Ectodermal cell (in vitro differentiated cells): ENCODE measurements around the gene CCDC91.

ENCODE experiments used
- H3K27ac ChIP-seq: 2 replicates; pipeline ENCODE4 v1.7.0; 2013; ENCODE audit warnings: mild to moderate bottlenecking, low read depth, low read length; ENCODE audit not compliant: insufficient read depth, poor library complexity, severe bottlenecking
- H3K27me3 ChIP-seq: 2 replicates; pipeline ENCODE4 v1.7.0; 2013; ENCODE audit warnings: mild to moderate bottlenecking, low read length; ENCODE audit not compliant: insufficient read depth, control insufficient read depth, poor library complexity, severe bottlenecking
- H3K36me3 ChIP-seq: one replicate; pipeline ENCODE4 v1.7.0; 2013; ENCODE audit warnings: low read length; ENCODE audit not compliant: control insufficient read depth, insufficient read depth
- H3K4me1 ChIP-seq: one replicate; pipeline ENCODE4 v1.7.0; 2013; ENCODE audit warnings: low read length; ENCODE audit not compliant: control insufficient read depth, insufficient read depth
- H3K4me3 ChIP-seq: 2 replicates; pipeline ENCODE4 v1.7.0; 2013; ENCODE audit warnings: low read depth, low read length, control low read depth; ENCODE audit not compliant: insufficient read depth
- H3K9me3 ChIP-seq: 2 replicates; pipeline ENCODE4 v1.7.0; 2013; ENCODE audit warnings: mild to moderate bottlenecking, low read length, moderate library complexity; ENCODE audit not compliant: control insufficient read depth
- WGBS, 2 experiments: methylation state at CpG; one replicate each; pipeline ENCODE4 v1.1.7; 2013; ENCODE audit warnings: missing lambda C conversion rate in 2 of 2; 5-methylcytosine and 5-hydroxymethylcytosine counted together

CCDC91 gene

DNA sequence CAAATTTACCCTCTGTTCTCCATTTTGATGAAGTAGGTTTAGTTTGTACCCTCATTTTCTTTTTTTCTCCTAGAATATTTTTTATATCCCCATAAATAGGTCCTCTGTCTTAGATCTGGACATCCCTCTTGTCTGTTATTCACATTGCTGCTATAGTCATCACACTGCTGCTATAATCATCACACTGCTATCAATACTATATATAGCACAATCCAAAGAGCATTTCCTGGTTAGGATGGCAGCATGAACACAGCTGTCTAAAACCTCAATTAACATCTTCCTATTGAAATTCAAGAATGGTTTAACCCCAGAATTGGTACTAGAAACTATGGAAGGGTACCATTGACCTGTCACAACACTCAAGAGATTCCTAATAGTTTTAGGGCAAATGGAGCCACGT lies 27.6 kb upstream of the CCDC91 start:
- Histone ChIP-seq H3K4me1 (no peaks in the 10 kb centered on the region), H3K4me3 (no peak overlapping the region), H3K27ac (no peak overlapping the region), H3K27me3 (no peaks in the 10 kb centered on the region), H3K9me3 (no peaks in the 10 kb centered on the region), H3K36me3 (no peaks in the 10 kb centered on the region)
- WGBS, 2 experiments: 81 to 88% methylated on average over 1 of the region's 1 CpG

DNA sequence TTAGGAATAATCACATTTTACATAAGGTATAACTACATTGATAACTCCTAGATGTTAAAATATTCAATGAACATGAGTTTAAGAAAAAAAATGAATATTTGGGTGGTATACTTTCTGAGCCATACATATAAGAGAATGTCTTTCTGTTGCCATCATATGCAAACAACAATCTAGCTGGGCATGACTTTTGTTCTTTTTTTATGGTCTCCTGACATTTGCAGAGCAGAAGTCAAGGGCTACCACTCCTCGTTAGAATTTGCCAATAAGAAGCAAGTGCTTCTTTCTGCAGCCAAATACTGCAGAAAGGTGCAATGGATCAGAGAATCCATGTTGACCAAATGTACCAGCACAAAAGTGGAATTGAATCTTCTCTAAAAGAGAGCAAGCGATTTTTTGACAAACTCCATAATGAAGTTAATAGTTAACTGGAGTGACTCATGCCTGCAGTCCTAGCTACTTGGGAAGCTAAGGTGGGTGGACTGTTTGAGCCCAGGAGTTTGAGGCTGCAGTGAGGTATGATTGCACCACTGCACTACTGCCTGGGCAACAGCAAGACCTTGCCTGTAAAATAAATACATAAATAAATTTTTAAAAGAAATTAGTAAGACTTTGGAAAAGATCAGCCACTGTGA lies 25.5 kb upstream of the CCDC91 start:
- Histone ChIP-seq H3K4me1 (no peaks in the 10 kb centered on the region), H3K4me3 (no peak overlapping the region), H3K36me3 (no peaks in the 10 kb centered on the region), H3K27ac (no peak overlapping the region), H3K27me3 (no peaks in the 10 kb centered on the region), H3K9me3 (no peaks in the 10 kb centered on the region)
- WGBS, 2 experiments: 93 to 94% methylated on average over 2 of the region's 2 CpGs

DNA sequence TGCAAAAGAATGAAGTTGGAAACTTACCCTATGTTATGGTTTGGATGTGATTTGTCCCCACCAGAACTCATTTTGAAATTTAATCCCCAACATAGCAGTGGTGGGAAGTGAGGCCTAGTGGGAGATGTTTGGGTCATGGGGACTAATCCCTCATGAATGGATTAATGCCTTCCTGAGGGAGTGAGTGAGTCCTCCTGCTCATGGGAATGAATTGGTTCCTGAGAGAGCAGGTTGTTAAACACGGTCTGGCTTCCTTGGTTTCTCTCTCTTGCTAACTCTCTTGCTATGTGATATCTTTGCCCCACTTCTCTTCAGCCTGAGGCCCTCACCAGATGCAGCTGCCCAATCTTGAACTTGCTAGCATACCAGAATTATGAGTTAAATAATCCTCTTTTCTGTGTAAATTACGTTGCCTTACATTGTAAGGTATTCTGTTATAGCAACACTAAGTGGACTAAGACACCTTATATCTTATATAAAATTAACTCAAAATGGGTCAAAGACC lies 22.2 kb upstream of the CCDC91 start:
- Histone ChIP-seq H3K27me3 (no peaks in the 10 kb centered on the region), H3K27ac (no peak overlapping the region), H3K4me1 (no peaks in the 10 kb centered on the region), H3K9me3 (no peaks in the 10 kb centered on the region), H3K4me3 (no peak overlapping the region), H3K36me3 (no peaks in the 10 kb centered on the region)
- WGBS, 2 experiments: 53 to 57% methylated on average over 1 of the region's 2 CpGs

DNA sequence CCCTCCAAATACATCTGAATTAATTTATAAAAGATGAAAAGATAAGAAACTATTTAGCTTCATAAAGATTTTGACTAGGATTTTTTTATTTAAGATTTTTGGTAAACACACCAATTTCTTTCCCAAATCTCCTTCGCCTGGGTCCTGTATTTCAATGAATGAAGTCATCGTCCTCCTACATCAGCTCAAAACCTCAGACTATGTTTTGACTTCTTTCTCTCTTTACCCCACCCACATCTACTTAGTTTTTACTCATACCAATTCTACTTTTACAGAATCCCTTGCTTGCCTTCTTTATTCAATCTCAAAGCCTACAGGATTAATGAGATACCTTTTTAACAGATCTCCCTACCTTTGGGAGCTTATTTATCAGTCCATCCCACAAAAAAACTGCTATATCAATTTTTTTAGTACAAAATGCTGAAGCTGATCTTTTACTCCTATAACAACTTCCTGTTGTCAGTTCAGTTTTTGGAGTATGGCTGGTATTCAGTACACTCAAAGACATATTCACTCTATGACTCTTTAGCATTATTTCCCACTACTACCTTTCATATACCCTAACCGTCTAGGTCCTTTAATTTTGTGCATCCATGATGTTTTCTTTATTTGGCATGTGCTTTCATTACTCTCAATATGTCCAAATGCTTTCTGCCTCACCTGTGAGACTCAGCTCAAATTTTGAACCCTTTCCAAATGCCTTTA lies 18.7 kb upstream of the CCDC91 start:
- Histone ChIP-seq H3K36me3 (no peaks in the 10 kb centered on the region), H3K27ac (no peak overlapping the region), H3K27me3 (no peaks in the 10 kb centered on the region), H3K4me3 (no peak overlapping the region), H3K4me1 (no peaks in the 10 kb centered on the region), H3K9me3 (no peaks in the 10 kb centered on the region)
- WGBS, 2 experiments: 94 to 95% methylated on average over 3 of the region's 3 CpGs

DNA sequence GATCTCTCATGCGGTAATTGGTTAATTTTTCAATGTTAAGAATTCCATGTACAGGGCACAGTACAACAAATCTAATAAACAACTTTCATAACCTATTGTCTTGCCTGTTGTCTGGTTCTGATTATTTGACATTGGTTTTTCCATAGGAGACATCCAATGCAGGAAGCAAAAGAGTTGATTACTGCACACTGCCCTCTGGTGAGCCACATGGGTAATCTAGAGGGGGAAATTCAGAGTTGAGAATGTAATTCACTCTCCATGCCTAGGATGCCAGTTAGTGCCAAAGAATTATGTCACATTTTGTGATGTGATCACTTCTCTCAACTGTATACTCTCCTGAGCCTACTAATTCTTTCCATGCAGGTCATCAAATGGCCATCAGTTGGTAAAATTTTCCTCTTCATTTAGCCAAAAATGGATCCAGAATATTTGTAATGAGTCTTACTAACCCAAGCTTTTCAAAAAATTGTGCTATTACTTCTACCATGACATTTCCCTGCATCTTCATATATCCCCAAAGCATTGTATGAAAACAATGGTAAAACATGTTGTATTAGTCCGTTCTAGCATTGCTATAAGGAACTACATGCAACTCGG lies 17.7 kb upstream of the CCDC91 start:
- H3K4me3 ChIP-seq: no peak overlapping the region
- H3K27ac ChIP-seq: no peak overlapping the region
- H3K4me1 ChIP-seq: no peaks in the 10 kb centered on the region
- no peaks in the 10 kb centered on the region for H3K9me3 ChIP-seq
- WGBS, 2 experiments: 91 to 98% methylated on average over 3 of the region's 3 CpGs
- no peaks in the 10 kb centered on the region for H3K36me3 ChIP-seq
- H3K27me3 ChIP-seq: no peaks in the 10 kb centered on the region

DNA sequence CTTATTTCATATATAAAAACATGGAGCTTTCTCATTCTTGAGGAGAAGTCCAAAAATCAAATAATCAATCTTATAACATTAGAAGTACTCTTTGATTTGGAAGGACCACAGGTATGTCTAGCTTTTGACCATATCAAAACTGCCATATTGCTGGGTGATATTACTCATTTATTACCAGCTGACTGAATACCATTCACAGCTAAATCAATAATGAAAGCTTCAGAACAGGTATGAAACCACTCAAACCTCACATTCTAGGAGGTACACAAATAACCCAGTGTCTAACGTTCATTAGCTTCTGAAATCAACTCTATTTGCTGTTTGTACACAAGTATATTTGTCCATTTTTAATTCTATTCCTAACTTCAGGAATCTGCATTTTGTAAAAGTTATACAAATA lies 16.8 kb upstream of the CCDC91 start:
- Histone ChIP-seq H3K36me3 (no peaks in the 10 kb centered on the region), H3K4me1 (no peaks in the 10 kb centered on the region), H3K4me3 (no peak overlapping the region), H3K27me3 (no peaks in the 10 kb centered on the region), H3K9me3 (no peaks in the 10 kb centered on the region), H3K27ac (no peak overlapping the region)
- 90 to 92% methylated on average over 1 of the region's 1 CpG for WGBS, 2 experiments

DNA sequence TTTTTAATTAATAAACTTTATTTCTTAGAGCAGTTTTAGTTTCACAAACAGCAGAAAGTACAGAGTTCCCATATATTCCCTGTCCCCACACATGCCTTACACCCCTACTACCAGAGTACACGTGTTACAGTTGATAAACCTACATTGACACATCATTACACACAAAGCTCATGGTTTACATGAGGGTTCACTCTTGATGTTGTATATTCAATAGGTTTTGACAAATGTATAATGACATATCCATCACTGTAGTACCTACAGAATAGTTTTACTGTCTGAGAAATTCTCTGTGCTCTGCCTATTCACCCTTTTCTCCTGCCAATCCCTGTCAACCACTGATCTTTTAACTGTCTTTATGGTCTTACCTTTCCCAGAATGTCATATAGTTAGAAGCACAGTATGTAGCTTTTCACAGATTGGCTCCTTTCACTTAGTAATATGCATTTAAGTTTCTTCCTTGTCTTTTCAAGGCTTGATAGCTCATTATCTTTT lies 15.1 kb upstream of the CCDC91 start:
- no peak overlapping the region for H3K27ac ChIP-seq
- 0% methylated on average over 1 of the region's 1 CpG for WGBS, 2 experiments
- no peaks in the 10 kb centered on the region for H3K9me3 ChIP-seq
- no peaks in the 10 kb centered on the region for H3K36me3 ChIP-seq
- H3K4me3 ChIP-seq: no peak overlapping the region
- H3K27me3 ChIP-seq: no peaks in the 10 kb centered on the region
- no peaks in the 10 kb centered on the region for H3K4me1 ChIP-seq

DNA sequence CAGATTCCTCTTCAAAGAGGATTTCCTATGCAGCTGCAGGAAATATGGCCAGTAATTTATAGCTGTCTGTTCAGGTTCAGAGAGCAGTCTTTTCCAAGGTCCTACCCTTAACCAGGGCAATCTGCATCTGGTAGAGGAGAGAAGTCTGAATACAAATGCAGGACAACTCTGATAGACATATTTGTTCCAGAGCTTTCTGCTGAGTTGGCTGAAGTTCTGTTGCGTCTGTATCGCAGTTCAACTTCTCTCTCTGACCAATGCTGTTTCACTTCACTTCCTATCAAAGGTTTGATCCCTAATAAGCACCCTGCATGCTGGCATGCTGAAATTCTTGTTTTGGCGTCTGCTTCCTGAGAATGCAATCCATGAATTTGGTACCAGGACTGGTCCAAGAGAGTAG lies 14.0 kb upstream of the CCDC91 start:
- no peaks in the 10 kb centered on the region for H3K36me3 ChIP-seq
- H3K4me1 ChIP-seq: no peaks in the 10 kb centered on the region
- no peaks in the 10 kb centered on the region for H3K27me3 ChIP-seq
- no peak overlapping the region for H3K27ac ChIP-seq
- H3K4me3 ChIP-seq: no peak overlapping the region
- H3K9me3 ChIP-seq: no peaks in the 10 kb centered on the region
- 90 to 93% methylated on average over 3 of the region's 3 CpGs for WGBS, 2 experiments

DNA sequence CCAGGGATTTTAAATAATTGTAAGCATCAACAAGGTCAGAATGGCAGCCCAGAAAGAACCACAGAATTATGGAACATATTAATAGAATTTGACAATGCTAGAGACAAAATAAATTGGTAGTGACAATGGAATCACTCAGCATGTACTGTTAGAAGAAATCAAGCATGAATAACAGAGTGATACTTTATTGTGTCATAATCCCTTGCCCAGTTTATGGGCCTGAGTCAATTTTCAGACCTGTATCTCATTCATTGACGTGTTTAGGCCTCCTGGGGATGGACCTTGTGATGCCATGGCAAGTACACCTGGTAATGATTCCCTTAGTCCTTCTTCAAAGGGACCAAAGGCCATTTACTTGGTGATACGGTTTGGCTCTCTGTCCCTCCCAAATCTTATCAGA lies 12.8 kb upstream of the CCDC91 start:
- H3K4me3 ChIP-seq: no peak overlapping the region
- no peaks in the 10 kb centered on the region for H3K4me1 ChIP-seq
- no peaks in the 10 kb centered on the region for H3K27me3 ChIP-seq
- H3K27ac ChIP-seq: no peak overlapping the region
- no peaks in the 10 kb centered on the region for H3K36me3 ChIP-seq
- H3K9me3 ChIP-seq: no peaks in the 10 kb centered on the region
- WGBS, 2 experiments: 89 to 93% methylated on average over 2 of the region's 2 CpGs

DNA sequence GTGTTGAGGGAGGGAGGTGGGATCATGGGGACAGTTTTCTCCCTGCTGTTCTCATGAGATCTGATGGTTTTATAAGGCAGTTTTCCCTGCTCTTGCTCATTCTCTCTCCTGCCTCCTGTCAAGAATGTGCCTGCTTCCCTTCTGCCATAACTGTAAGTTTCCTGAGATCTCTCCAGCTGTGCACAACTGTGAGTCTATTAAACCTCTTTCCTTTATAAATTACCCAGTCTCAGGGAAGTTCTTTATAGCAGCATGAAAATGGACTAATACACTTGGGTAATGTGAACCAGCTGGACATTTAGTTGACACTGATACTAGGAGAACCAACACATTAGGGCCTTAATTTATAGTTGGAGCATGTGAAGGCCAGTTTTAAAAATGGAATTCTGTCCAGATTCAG lies 12.4 kb upstream of the CCDC91 start:
- Histone ChIP-seq H3K27me3 (no peaks in the 10 kb centered on the region), H3K4me3 (no peak overlapping the region), H3K27ac (no peak overlapping the region), H3K9me3 (no peaks in the 10 kb centered on the region), H3K36me3 (no peaks in the 10 kb centered on the region), H3K4me1 (no peaks in the 10 kb centered on the region)
